ENCODE measurements around the gene CROCC2. TPM values are rescaled to one million over a fixed set of nuclear protein-coding genes. Genes with fewer than 3 reads are reported as not detected.

CROCC2 gene
- total and polyA plus RNA-seq, 2 donors from 2014 or later, result 0.13 TPM; not detected in 1

- Histone ChIP-seq H3K9ac (ENCODE audit: low read length in 3 of 3) (no peak overlapping the region), H3K4me3 (ENCODE audit: low read length in 3 of 3) (no peak overlapping the region), H3K4me1 (ENCODE audit: control insufficient read depth in 2 of 3, insufficient read depth in 2 of 3, low read depth in 1 of 3, low read length in 3 of 3) (peaks cover 0 to 4% (median 0%) of the 10 kb centered on the region in 3 donors), H3K27me3 (ENCODE audit: control insufficient read depth, insufficient read depth, low read length) (no peaks in the 10 kb centered on the region), H3K27ac (ENCODE audit: low read depth in 2 of 2, low read length in 2 of 2) (no peak overlapping the region), H3K9me3 (ENCODE audit: control insufficient read depth in 2 of 3, insufficient read depth in 1 of 3, low read length in 3 of 3) (no peaks in the 10 kb centered on the region), H3K36me3 (ENCODE audit: control insufficient read depth in 2 of 3, insufficient read depth in 3 of 3, low read length in 3 of 3) (no peaks in the 10 kb centered on the region)
- intact Hi-C loops (cut with DNase I), result no loop called here
- TF ChIP-seq, protein P1, sequence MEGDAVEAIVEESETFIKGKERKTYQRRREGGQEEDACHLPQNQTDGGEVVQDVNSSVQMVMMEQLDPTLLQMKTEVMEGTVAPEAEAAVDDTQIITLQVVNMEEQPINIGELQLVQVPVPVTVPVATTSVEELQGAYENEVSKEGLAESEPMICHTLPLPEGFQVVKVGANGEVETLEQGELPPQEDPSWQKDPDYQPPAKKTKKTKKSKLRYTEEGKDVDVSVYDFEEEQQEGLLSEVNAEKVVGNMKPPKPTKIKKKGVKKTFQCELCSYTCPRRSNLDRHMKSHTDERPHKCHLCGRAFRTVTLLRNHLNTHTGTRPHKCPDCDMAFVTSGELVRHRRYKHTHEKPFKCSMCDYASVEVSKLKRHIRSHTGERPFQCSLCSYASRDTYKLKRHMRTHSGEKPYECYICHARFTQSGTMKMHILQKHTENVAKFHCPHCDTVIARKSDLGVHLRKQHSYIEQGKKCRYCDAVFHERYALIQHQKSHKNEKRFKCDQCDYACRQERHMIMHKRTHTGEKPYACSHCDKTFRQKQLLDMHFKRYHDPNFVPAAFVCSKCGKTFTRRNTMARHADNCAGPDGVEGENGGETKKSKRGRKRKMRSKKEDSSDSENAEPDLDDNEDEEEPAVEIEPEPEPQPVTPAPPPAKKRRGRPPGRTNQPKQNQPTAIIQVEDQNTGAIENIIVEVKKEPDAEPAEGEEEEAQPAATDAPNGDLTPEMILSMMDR (IDR thresholded peaks at IDR 0.05; ENCODE audit: borderline replicate concordance, extremely low read depth, insufficient read depth), result no peak
- DNase-seq (peak in 1 of 5 donors; percentile 28), FAIRE-seq (no peak)
Observed at GRCh38 chr2:240871071-240871958, 34.8 kb upstream of the CROCC2 start.

GRCh38 chr2:240872317-240873097 is 33.6 kb upstream of the CROCC2 start:
- TF ChIP-seq, protein P1 (IDR thresholded peaks at IDR 0.05; ENCODE audit: borderline replicate concordance, extremely low read depth, insufficient read depth), result no peak
- peaks cover 0 to 13% (median 0%) of the 10 kb centered on the region in 3 donors for H3K4me1 ChIP-seq (ENCODE audit: control insufficient read depth in 2 of 3, insufficient read depth in 2 of 3, low read depth in 1 of 3, low read length in 3 of 3)
- DNase-seq, result peak in 2 of 5 donors; percentile 31 to 65
- H3K4me3 ChIP-seq (ENCODE audit: low read length in 3 of 3), result no peak overlapping the region
- H3K36me3 ChIP-seq (ENCODE audit: control insufficient read depth in 2 of 3, insufficient read depth in 3 of 3, low read length in 3 of 3), result no peaks in the 10 kb centered on the region
- no peak overlapping the region for H3K9ac ChIP-seq (ENCODE audit: low read length in 3 of 3)
- H3K27ac ChIP-seq (ENCODE audit: low read depth in 2 of 2, low read length in 2 of 2), result no peak overlapping the region
- FAIRE-seq, result no peak
- no peaks in the 10 kb centered on the region for H3K27me3 ChIP-seq (ENCODE audit: control insufficient read depth, insufficient read depth, low read length)
- intact Hi-C loops (cut with DNase I), result no loop called here
- H3K9me3 ChIP-seq (ENCODE audit: control insufficient read depth in 2 of 3, insufficient read depth in 1 of 3, low read length in 3 of 3), result no peaks in the 10 kb centered on the region

- Histone ChIP-seq H3K4me1 (ENCODE audit: control insufficient read depth in 2 of 3, insufficient read depth in 2 of 3, low read depth in 1 of 3, low read length in 3 of 3) (peaks cover 0 to 13% (median 0%) of the 10 kb centered on the region in 3 donors), H3K9ac (ENCODE audit: low read length in 3 of 3) (no peak overlapping the region), H3K4me3 (ENCODE audit: low read length in 3 of 3) (no peak overlapping the region), H3K27ac (ENCODE audit: low read depth in 2 of 2, low read length in 2 of 2) (no peak overlapping the region), H3K27me3 (ENCODE audit: control insufficient read depth, insufficient read depth, low read length) (no peaks in the 10 kb centered on the region), H3K9me3 (ENCODE audit: control insufficient read depth in 2 of 3, insufficient read depth in 1 of 3, low read length in 3 of 3) (no peaks in the 10 kb centered on the region), H3K36me3 (ENCODE audit: control insufficient read depth in 2 of 3, insufficient read depth in 3 of 3, low read length in 3 of 3) (no peaks in the 10 kb centered on the region)
- FAIRE-seq (no peak), DNase-seq (peak in 1 of 5 donors; percentile 61)
- intact Hi-C loops (cut with DNase I), result no loop called here
- TF ChIP-seq, protein P1 (IDR thresholded peaks at IDR 0.05; ENCODE audit: borderline replicate concordance, extremely low read depth, insufficient read depth), result no peak
Observed at GRCh38 chr2:240873098-240873788, 32.9 kb upstream of the CROCC2 start.
